ENCODE measurements around the gene GLUL.

GLUL gene

DNA sequence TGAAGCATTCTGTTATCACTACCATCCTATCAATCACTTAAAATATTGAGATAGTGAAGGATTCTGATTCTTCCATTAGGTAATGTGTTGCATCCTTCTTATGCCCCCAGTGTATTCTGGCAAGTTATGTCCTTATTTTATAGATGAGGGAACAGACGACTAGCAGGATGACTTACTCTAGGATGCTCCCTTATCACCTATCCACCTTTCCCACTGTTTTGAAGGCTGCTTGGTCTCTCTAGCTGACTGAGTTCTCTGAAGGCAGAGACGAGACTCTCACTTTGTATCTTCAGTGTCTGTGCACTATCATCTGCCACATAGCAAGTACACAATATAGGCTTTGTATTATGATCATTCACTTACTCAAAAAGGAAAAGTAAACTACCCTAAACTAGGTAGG lies 4.0 kb downstream of the GLUL start:
- Histone ChIP-seq H3K27me3 (replicated peaks; ENCODE audit: control insufficient read depth, insufficient read depth, low read length) (no peaks in the 10 kb centered on the region), H3K36me3 (ENCODE audit: control insufficient read depth, insufficient read depth, low read length) (peaks cover 25% of the 10 kb centered on the region), H3K4me3 (replicated peaks; ENCODE audit: low read depth, low read length) (no peak overlapping the region)
- no peak for DNase-seq (ENCODE audit: extremely low read depth, insufficient read length)
- no peak for TF ChIP-seq CTCF (IDR thresholded peaks at IDR 0.05; ENCODE audit: insufficient read depth, low read length, poor library complexity, severe bottlenecking)

DNA sequence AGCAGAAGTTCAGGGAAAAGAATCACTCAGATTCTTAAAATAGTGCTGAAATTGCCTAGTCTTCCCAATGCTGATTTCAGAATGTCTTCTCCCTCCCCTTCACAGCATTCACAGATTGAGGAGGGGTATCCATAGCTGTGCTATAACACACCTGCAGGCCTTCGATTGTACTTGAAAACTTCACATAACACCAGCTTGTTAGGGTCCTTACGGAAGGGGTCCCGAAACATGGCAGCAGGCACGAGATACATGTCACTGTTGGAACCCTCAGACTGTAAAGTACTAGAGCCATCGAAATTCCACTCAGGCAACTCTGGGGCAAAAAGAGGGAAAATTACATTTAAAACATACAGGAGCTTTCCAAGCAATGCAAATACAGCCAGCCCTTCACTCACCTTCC lies 4.6 kb downstream of the GLUL start:
- no peak for DNase-seq (ENCODE audit: extremely low read depth, insufficient read length)
- H3K27me3 ChIP-seq (replicated peaks; ENCODE audit: control insufficient read depth, insufficient read depth, low read length) = no peaks in the 10 kb centered on the region
- no peak overlapping the region for H3K4me3 ChIP-seq (replicated peaks; ENCODE audit: low read depth, low read length)
- no peak for TF ChIP-seq CTCF (IDR thresholded peaks at IDR 0.05; ENCODE audit: insufficient read depth, low read length, poor library complexity, severe bottlenecking)
- peaks cover 25% of the 10 kb centered on the region for H3K36me3 ChIP-seq (ENCODE audit: control insufficient read depth, insufficient read depth, low read length)

GRCh38 chr1:182385885-182386853 lies 5.4 kb downstream of the GLUL start:
- H3K36me3 ChIP-seq (ENCODE audit: control insufficient read depth, insufficient read depth, low read length) = peaks cover 25% of the 10 kb centered on the region
- TF ChIP-seq CTCF (IDR thresholded peaks at IDR 0.05; ENCODE audit: insufficient read depth, low read length, poor library complexity, severe bottlenecking) = no peak
- H3K27me3 ChIP-seq (replicated peaks; ENCODE audit: control insufficient read depth, insufficient read depth, low read length) = no peaks in the 10 kb centered on the region
- no peak overlapping the region for H3K4me3 ChIP-seq (replicated peaks; ENCODE audit: low read depth, low read length)
- DNase-seq (ENCODE audit: extremely low read depth, insufficient read length) = no peak

DNA sequence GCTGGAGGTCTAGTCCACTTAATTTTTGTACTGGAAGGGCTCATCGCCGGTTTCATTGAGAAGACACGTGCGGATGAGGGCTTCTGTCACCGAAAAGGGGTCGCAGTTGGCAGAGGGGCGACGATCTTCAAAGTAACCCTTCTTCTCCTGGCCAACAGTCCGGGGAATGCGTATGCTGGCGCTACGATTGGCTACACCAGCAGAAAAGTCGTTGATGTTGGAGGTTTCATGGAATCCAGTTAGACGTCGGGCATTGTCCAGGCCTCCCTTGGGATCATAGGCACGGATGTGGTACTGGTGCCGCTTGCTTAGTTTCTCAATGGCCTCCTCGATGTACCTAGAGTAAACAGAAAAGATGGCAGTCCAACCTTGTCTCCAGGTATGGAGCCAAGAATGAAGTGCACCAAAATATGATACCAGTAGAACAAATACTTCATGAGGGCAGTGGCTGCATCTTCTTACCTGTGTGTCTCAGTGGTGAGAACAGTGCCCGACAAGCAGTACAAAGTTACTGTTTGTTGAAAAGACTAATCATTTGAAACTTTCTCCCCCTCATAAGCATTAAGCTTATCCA lies 7.1 kb downstream of the GLUL start:
- H3K27me3 ChIP-seq (replicated peaks; ENCODE audit: control insufficient read depth, insufficient read depth, low read length) = no peaks in the 10 kb centered on the region
- no peak for TF ChIP-seq CTCF (IDR thresholded peaks at IDR 0.05; ENCODE audit: insufficient read depth, low read length, poor library complexity, severe bottlenecking)
- peaks cover 25% of the 10 kb centered on the region for H3K36me3 ChIP-seq (ENCODE audit: control insufficient read depth, insufficient read depth, low read length)

GRCh38 chr1:182383934-182384333 lies 7.7 kb downstream of the GLUL start:
- DNase-seq (ENCODE audit: extremely low read depth, insufficient read length) = no peak
- H3K27me3 ChIP-seq (replicated peaks; ENCODE audit: control insufficient read depth, insufficient read depth, low read length) = no peaks in the 10 kb centered on the region
- H3K4me3 ChIP-seq (replicated peaks; ENCODE audit: low read depth, low read length) = no peak overlapping the region
- peaks cover 25% of the 10 kb centered on the region for H3K36me3 ChIP-seq (ENCODE audit: control insufficient read depth, insufficient read depth, low read length)
- TF ChIP-seq CTCF (IDR thresholded peaks at IDR 0.05; ENCODE audit: insufficient read depth, low read length, poor library complexity, severe bottlenecking) = no peak

More for the DNA sequence above, 7.1 kb downstream of the GLUL start:
- DNase-seq (ENCODE audit: extremely low read depth, insufficient read length) = no peak
- H3K4me3 ChIP-seq (replicated peaks; ENCODE audit: low read depth, low read length) = no peak overlapping the region

Data from GM06990 (cell line).